Endothelial cell (in vitro differentiated cells): Measurements from ENCODE around the gene TRAF3. TPM values are rescaled to one million over a fixed set of nuclear protein-coding genes. Genes with fewer than 3 reads are reported as not detected.
A peak's percentile ranks its signal among the peaks of the same experiment; 100 is the strongest.

Experiments used
- DNase-seq: peaks from one replicate; pipeline ENCODE4 v3.0.0; 2021; ENCODE audit warnings: low spot score
- H3K27ac Mint-ChIP-seq: one replicate; pipeline ENCODE4 v1.8.0; 2021; ENCODE audit warnings: mixed read lengths, inconsistent platforms; ENCODE audit not compliant: unreplicated experiment
- H3K27me3 Mint-ChIP-seq: one replicate; pipeline ENCODE4 v1.8.0; 2021; ENCODE audit warnings: mild to moderate bottlenecking, moderate library complexity, mixed read lengths, inconsistent platforms; ENCODE audit not compliant: unreplicated experiment
- H3K36me3 Mint-ChIP-seq: one replicate; pipeline ENCODE4 v1.8.0; 2021; ENCODE audit warnings: mild to moderate bottlenecking, low read depth, mixed read lengths, inconsistent platforms; ENCODE audit not compliant: unreplicated experiment
- H3K4me1 Mint-ChIP-seq: one replicate; pipeline ENCODE4 v1.8.0; 2021; ENCODE audit warnings: mild to moderate bottlenecking, mixed read lengths, inconsistent platforms; ENCODE audit not compliant: unreplicated experiment
- H3K4me3 Mint-ChIP-seq: one replicate; pipeline ENCODE4 v1.8.0; 2021; ENCODE audit warnings: mild to moderate bottlenecking, mixed read lengths, inconsistent platforms; ENCODE audit not compliant: unreplicated experiment
- H3K9me3 Mint-ChIP-seq: one replicate; pipeline ENCODE4 v1.8.0; 2021; ENCODE audit warnings: mixed read lengths, inconsistent platforms; ENCODE audit not compliant: unreplicated experiment
- CTCF ChIP-seq: fragments of 200-600 bp; sonication (generic); IDR thresholded peaks from one replicate; pipeline ENCODE4 v1.5.0; 2021; ENCODE audit warnings: antibody characterized with exemption; ENCODE audit not compliant: unreplicated experiment
- total RNA-seq: library from RNA; stranded (reverse); fragmentation: NEBNext Ultra II Directional; extraction: Animal tissue kit (Norgen Biotek cat#: 25700); gene quantifications from one replicate; pipeline ENCODE4 v1.2.1, GENCODE V29; 2021; ENCODE audit not compliant: unreplicated experiment

Gene TRAF3
- total RNA-seq, 1 donor from 2014 or later, result 9.7 TPM

- TF ChIP-seq CTCF, result no peak
- no peaks in the 10 kb centered on the region for H3K4me1 Mint-ChIP-seq
- no peak overlapping the region for H3K27ac Mint-ChIP-seq
- H3K4me3 Mint-ChIP-seq, result peak overlapping the region; percentile 26
- DNase-seq, result no peak
- peaks cover 7% of the 10 kb centered on the region for H3K27me3 Mint-ChIP-seq
- H3K9me3 Mint-ChIP-seq, result no peaks in the 10 kb centered on the region
- H3K36me3 Mint-ChIP-seq, result peaks cover 4% of the 10 kb centered on the region
These were observed 121.7 kb downstream of the TRAF3 start for GRCh38 chr14:102898776-102899515.

GRCh38 chr14:102899516-102899900, 122.3 kb downstream of the TRAF3 start:
- DNase-seq, result no peak
- Mint-ChIP-seq H3K4me1 (no peaks in the 10 kb centered on the region), H3K27ac (no peak overlapping the region), H3K9me3 (no peaks in the 10 kb centered on the region), H3K36me3 (peaks cover 4% of the 10 kb centered on the region), H3K4me3 (peak overlapping the region; percentile 2), H3K27me3 (peaks cover 7% of the 10 kb centered on the region)
- TF ChIP-seq CTCF, result no peak

- peaks cover 12% of the 10 kb centered on the region for H3K36me3 Mint-ChIP-seq
- H3K27me3 Mint-ChIP-seq, result peaks cover 7% of the 10 kb centered on the region
- no peak overlapping the region for H3K27ac Mint-ChIP-seq
- no peak for DNase-seq
- TF ChIP-seq CTCF, result no peak
- no peaks in the 10 kb centered on the region for H3K9me3 Mint-ChIP-seq
- H3K4me3 Mint-ChIP-seq, result no peak overlapping the region
- no peaks in the 10 kb centered on the region for H3K4me1 Mint-ChIP-seq
These were observed 123.7 kb downstream of the TRAF3 start for GRCh38 chr14:102900631-102901571.

GRCh38 chr14:102901633-102902032, 124.4 kb downstream of the TRAF3 start:
- H3K9me3 Mint-ChIP-seq, result no peaks in the 10 kb centered on the region
- no peak for DNase-seq
- no peak overlapping the region for H3K27ac Mint-ChIP-seq
- peaks cover 7% of the 10 kb centered on the region for H3K27me3 Mint-ChIP-seq
- no peak for TF ChIP-seq CTCF
- H3K4me1 Mint-ChIP-seq, result no peaks in the 10 kb centered on the region
- H3K36me3 Mint-ChIP-seq, result peaks cover 17% of the 10 kb centered on the region
- no peak overlapping the region for H3K4me3 Mint-ChIP-seq
